Measurements from ENCODE around the gene SMPX.

GRCh38 chrX:21728276-21728968, 29.5 kb downstream of the SMPX start:
- no peak for TF ChIP-seq CTCF (IDR thresholded peaks at IDR 0.05)
- no peak for TF ChIP-seq SIN3A (IDR thresholded peaks at IDR 0.05; ENCODE audit: borderline replicate concordance, low read depth, low read length)
- TF ChIP-seq JUND (IDR thresholded peaks at IDR 0.05) = no peak
- TF ChIP-seq NRF1 (IDR thresholded peaks at IDR 0.05; ENCODE audit: low read depth, low read length) = no peak
- no peak for TF ChIP-seq EP300 (IDR thresholded peaks at IDR 0.05; ENCODE audit: borderline replicate concordance in 1 of 2, low read depth in 1 of 2, low read length in 1 of 2)
- TF ChIP-seq USF2 (IDR thresholded peaks at IDR 0.05; ENCODE audit: borderline replicate concordance, low read depth, low read length) = no peak
- no peak for TF ChIP-seq TAF1 (IDR thresholded peaks at IDR 0.05; ENCODE audit: borderline replicate concordance, low read depth, low read length)
- no peak for TF ChIP-seq FOXM1 (IDR thresholded peaks at IDR 0.05; ENCODE audit: low read depth)
- no peak for TF ChIP-seq POLR2AphosphoS5 (IDR thresholded peaks at IDR 0.05; ENCODE audit: low read depth, low read length)
